Measurements from ENCODE around the gene DDX46.

Gene DDX46

GRCh38 chr5:134735243-134735642 lies 23.3 kb upstream of the DDX46 start:
- no peak for TF ChIP-seq SUZ12 (IDR thresholded peaks at IDR 0.05; ENCODE audit: extremely low read depth, insufficient read depth, insufficient read length)

DNA sequence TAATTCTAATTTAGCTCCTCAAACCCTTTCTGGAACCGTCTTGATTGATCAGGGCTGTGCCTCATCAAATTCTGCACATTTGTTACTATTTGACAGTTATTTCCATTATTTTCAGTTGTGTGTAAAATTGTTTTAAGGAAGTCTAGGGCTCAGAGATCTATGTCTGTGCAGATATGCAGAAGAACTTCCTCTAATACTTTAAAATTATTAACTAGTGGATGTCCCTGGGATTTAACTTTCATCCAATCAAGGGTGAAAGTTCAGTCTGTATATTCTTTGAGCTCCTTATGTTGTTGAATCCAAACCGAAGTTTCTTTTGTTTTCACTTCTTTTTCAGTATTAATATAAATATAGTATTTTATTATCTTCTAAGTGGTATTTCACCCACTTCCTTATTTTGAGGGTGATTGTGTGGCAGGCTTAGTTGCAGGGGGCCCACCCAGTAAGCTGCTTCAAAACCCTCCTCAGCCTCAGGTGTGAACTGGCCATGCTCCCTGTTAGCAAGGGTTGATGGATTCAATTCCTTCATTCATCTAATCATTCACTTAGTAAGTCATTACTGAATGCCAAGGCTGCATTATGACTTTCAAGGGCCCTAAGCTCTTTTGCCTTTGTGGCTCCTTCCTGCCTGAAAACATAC lies 22.3 kb upstream of the DDX46 start:
- TF ChIP-seq YY1 (IDR thresholded peaks at IDR 0.05; ENCODE audit: insufficient read depth, insufficient read length) (no peak), SUZ12 (IDR thresholded peaks at IDR 0.05; ENCODE audit: extremely low read depth, insufficient read depth, insufficient read length) (no peak), ZNF274 (IDR thresholded peaks at IDR 0.05; ENCODE audit: low read depth, low read length) (no peak)
- no peaks in the 10 kb centered on the region for H3K4me1 ChIP-seq (ENCODE audit: insufficient read depth, insufficient read length)
- DNase-seq (ENCODE audit: low read depth, low spot score): no peak
- H3K4me3 ChIP-seq (ENCODE audit: insufficient read length, low read depth): no peak overlapping the region
- H3K36me3 ChIP-seq (ENCODE audit: insufficient read depth, insufficient read length, low read length): peaks cover 7% of the 10 kb centered on the region
- H3K9ac ChIP-seq (ENCODE audit: insufficient read length, low read depth): no peak overlapping the region
- H3K27me3 ChIP-seq (ENCODE audit: insufficient read depth, insufficient read length): no peaks in the 10 kb centered on the region
- H3K9me3 ChIP-seq (ENCODE audit: insufficient read depth, low read length): no peaks in the 10 kb centered on the region

More at GRCh38 chr5:134735243-134735642, 23.3 kb upstream of the DDX46 start:
- no peak for DNase-seq (ENCODE audit: low read depth, low spot score)
- Histone ChIP-seq H3K9me3 (ENCODE audit: insufficient read depth, low read length) (no peaks in the 10 kb centered on the region), H3K27me3 (ENCODE audit: insufficient read depth, insufficient read length) (no peaks in the 10 kb centered on the region), H3K36me3 (ENCODE audit: insufficient read depth, insufficient read length, low read length) (no peaks in the 10 kb centered on the region), H3K9ac (ENCODE audit: insufficient read length, low read depth) (no peak overlapping the region), H3K4me1 (ENCODE audit: insufficient read depth, insufficient read length) (no peaks in the 10 kb centered on the region), H3K4me3 (ENCODE audit: insufficient read length, low read depth) (no peak overlapping the region)

- peak; percentile 98 for TF ChIP-seq YY1 (IDR thresholded peaks at IDR 0.05; ENCODE audit: insufficient read depth, insufficient read length)
- no peak for TF ChIP-seq SUZ12 (IDR thresholded peaks at IDR 0.05; ENCODE audit: extremely low read depth, insufficient read depth, insufficient read length)
Observed at GRCh38 chr5:134738133-134738962, 20.2 kb upstream of the DDX46 start, which contains the start of gene CAMLG. Gene CAMLG, plus strand, starts transcription at chr5:134738548. Its CDS starts 73 bp downstream, at chr5:134738621.

GRCh38 chr5:134738963-134739661 lies 19.5 kb upstream of the DDX46 start:
- Histone ChIP-seq H3K9me3 (ENCODE audit: insufficient read depth, low read length) (no peaks in the 10 kb centered on the region), H3K36me3 (ENCODE audit: insufficient read depth, insufficient read length, low read length) (peaks cover 24% of the 10 kb centered on the region), H3K27me3 (ENCODE audit: insufficient read depth, insufficient read length) (no peaks in the 10 kb centered on the region), H3K4me3 (ENCODE audit: insufficient read length, low read depth) (peak overlapping the region; percentile 81), H3K9ac (ENCODE audit: insufficient read length, low read depth) (peak overlapping the region; percentile 88), H3K4me1 (ENCODE audit: insufficient read depth, insufficient read length) (no peaks in the 10 kb centered on the region)
- no peak for DNase-seq (ENCODE audit: low read depth, low spot score)
- TF ChIP-seq YY1 (IDR thresholded peaks at IDR 0.05; ENCODE audit: insufficient read depth, insufficient read length) (no peak), ZNF274 (IDR thresholded peaks at IDR 0.05; ENCODE audit: low read depth, low read length) (no peak), SUZ12 (IDR thresholded peaks at IDR 0.05; ENCODE audit: extremely low read depth, insufficient read depth, insufficient read length) (no peak)

More at GRCh38 chr5:134738133-134738962, 20.2 kb upstream of the DDX46 start, which contains the start of gene CAMLG:
- H3K9me3 ChIP-seq (ENCODE audit: insufficient read depth, low read length): no peaks in the 10 kb centered on the region
- peaks cover 24% of the 10 kb centered on the region for H3K36me3 ChIP-seq (ENCODE audit: insufficient read depth, insufficient read length, low read length)
- peak within 1 kb of the TSS; percentile 88 for H3K9ac ChIP-seq (ENCODE audit: insufficient read length, low read depth)
- peak within 1 kb of the TSS; percentile 81 for H3K4me3 ChIP-seq (ENCODE audit: insufficient read length, low read depth)
- DNase-seq (ENCODE audit: low read depth, low spot score): peak; percentile 96
- no peaks in the 10 kb centered on the region for H3K4me1 ChIP-seq (ENCODE audit: insufficient read depth, insufficient read length)
- H3K27me3 ChIP-seq (ENCODE audit: insufficient read depth, insufficient read length): no peaks in the 10 kb centered on the region

- no peak overlapping the region for H3K9ac ChIP-seq (ENCODE audit: insufficient read length, low read depth)
- H3K4me3 ChIP-seq (ENCODE audit: insufficient read length, low read depth): no peak overlapping the region
- TF ChIP-seq SUZ12 (IDR thresholded peaks at IDR 0.05; ENCODE audit: extremely low read depth, insufficient read depth, insufficient read length): no peak
- TF ChIP-seq YY1 (IDR thresholded peaks at IDR 0.05; ENCODE audit: insufficient read depth, insufficient read length): no peak
- no peak for TF ChIP-seq ZNF274 (IDR thresholded peaks at IDR 0.05; ENCODE audit: low read depth, low read length)
- no peaks in the 10 kb centered on the region for H3K9me3 ChIP-seq (ENCODE audit: insufficient read depth, low read length)
- peaks cover 24% of the 10 kb centered on the region for H3K36me3 ChIP-seq (ENCODE audit: insufficient read depth, insufficient read length, low read length)
- no peak for DNase-seq (ENCODE audit: low read depth, low spot score)
- no peaks in the 10 kb centered on the region for H3K27me3 ChIP-seq (ENCODE audit: insufficient read depth, insufficient read length)
- no peaks in the 10 kb centered on the region for H3K4me1 ChIP-seq (ENCODE audit: insufficient read depth, insufficient read length)
Observed at GRCh38 chr5:134741052-134741451, 17.5 kb upstream of the DDX46 start.

DNA sequence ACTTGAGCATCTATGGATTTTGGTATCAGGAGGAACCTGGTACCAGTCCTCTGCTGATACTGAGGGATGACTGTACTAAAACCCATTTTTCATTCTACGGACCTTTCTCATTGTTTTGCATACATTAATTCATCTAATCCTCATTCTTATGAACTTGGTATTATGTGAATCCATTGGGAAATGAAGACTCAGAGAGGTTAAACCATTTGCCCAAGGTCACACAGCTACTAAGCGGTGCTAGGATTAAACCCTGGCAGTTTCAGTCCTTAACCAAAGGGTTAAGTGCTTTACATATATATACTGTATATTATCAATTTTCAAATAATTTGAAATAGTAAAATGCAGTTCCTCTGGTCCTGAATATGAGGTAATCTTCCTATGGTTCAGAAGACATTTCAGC lies 16.4 kb upstream of the DDX46 start:
- no peaks in the 10 kb centered on the region for H3K27me3 ChIP-seq (ENCODE audit: insufficient read depth, insufficient read length)
- H3K4me3 ChIP-seq (ENCODE audit: insufficient read length, low read depth): no peak overlapping the region
- no peaks in the 10 kb centered on the region for H3K9me3 ChIP-seq (ENCODE audit: insufficient read depth, low read length)

GRCh38 chr5:134749415-134749814 lies 9.2 kb upstream of the DDX46 start:
- no peak for DNase-seq (ENCODE audit: low read depth, low spot score)
- H3K36me3 ChIP-seq (ENCODE audit: insufficient read depth, insufficient read length, low read length): peaks cover 19% of the 10 kb centered on the region
- no peak for TF ChIP-seq ZNF274 (IDR thresholded peaks at IDR 0.05; ENCODE audit: low read depth, low read length)
- no peak for TF ChIP-seq YY1 (IDR thresholded peaks at IDR 0.05; ENCODE audit: insufficient read depth, insufficient read length)
- TF ChIP-seq SUZ12 (IDR thresholded peaks at IDR 0.05; ENCODE audit: extremely low read depth, insufficient read depth, insufficient read length): no peak
- no peaks in the 10 kb centered on the region for H3K27me3 ChIP-seq (ENCODE audit: insufficient read depth, insufficient read length)
- no peaks in the 10 kb centered on the region for H3K4me1 ChIP-seq (ENCODE audit: insufficient read depth, insufficient read length)
- H3K9me3 ChIP-seq (ENCODE audit: insufficient read depth, low read length): no peaks in the 10 kb centered on the region
- no peak overlapping the region for H3K9ac ChIP-seq (ENCODE audit: insufficient read length, low read depth)
- H3K4me3 ChIP-seq (ENCODE audit: insufficient read length, low read depth): no peak overlapping the region

More for the DNA sequence above, 16.4 kb upstream of the DDX46 start:
- Histone ChIP-seq H3K36me3 (ENCODE audit: insufficient read depth, insufficient read length, low read length) (peaks cover 26% of the 10 kb centered on the region), H3K9ac (ENCODE audit: insufficient read length, low read depth) (no peak overlapping the region), H3K4me1 (ENCODE audit: insufficient read depth, insufficient read length) (no peaks in the 10 kb centered on the region)
- DNase-seq (ENCODE audit: low read depth, low spot score): no peak
- TF ChIP-seq SUZ12 (IDR thresholded peaks at IDR 0.05; ENCODE audit: extremely low read depth, insufficient read depth, insufficient read length) (no peak), YY1 (IDR thresholded peaks at IDR 0.05; ENCODE audit: insufficient read depth, insufficient read length) (no peak), ZNF274 (IDR thresholded peaks at IDR 0.05; ENCODE audit: low read depth, low read length) (no peak)
